HUES48 (cell line): Measurements from ENCODE around the gene CDH1.

ENCODE experiments used
- H3K27ac ChIP-seq: one replicate; pipeline ENCODE4 v1.7.0; 2013; ENCODE audit warnings: low read depth, low read length, inconsistent platforms
- H3K27me3 ChIP-seq: 2 replicates; pipeline ENCODE4 v1.6.1; 2013; ENCODE audit warnings: mild to moderate bottlenecking, low read length; ENCODE audit not compliant: control insufficient read depth, insufficient read depth
- H3K36me3 ChIP-seq: 2 replicates; pipeline ENCODE4 v1.6.1; 2013; ENCODE audit warnings: low read length; ENCODE audit not compliant: control insufficient read depth, insufficient read depth
- H3K4me1 ChIP-seq: 2 replicates; pipeline ENCODE4 v1.6.1; 2013; ENCODE audit warnings: mild to moderate bottlenecking, low read length; ENCODE audit not compliant: control insufficient read depth, insufficient read depth
- H3K4me3 ChIP-seq: 2 replicates; pipeline ENCODE4 v1.5.1; 2013; ENCODE audit warnings: mild to moderate bottlenecking, low read depth, low read length
- H3K9ac ChIP-seq: 2 replicates; pipeline ENCODE4 v1.6.1; 2013; ENCODE audit warnings: mild to moderate bottlenecking, low read depth, low read length, moderate library complexity
- H3K9me3 ChIP-seq: 2 replicates; pipeline ENCODE4 v1.6.1; 2013; ENCODE audit warnings: low read length; ENCODE audit not compliant: control insufficient read depth, insufficient read depth

The CDH1 gene

DNA sequence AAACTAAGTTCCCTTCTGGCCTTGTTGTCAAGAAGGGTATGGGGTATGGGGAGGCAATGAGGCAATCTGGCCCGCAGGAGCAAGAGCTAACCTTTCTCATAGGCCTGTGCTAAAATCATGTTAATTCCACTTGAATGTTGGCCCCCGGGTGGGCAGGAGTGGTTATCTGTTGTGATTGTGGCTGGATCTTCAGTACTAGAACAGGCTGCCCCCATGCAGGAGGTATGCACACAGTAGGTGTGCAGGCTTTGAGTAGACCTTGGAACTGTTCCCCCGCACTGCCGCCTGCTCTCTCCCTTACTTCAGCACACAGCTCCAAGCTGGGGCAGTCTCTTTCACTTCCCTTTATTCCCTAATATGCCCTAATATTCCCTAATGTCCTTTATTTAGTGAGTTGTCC, 53.9 kb downstream of the CDH1 start:
- Histone ChIP-seq H3K27me3 (no peaks in the 10 kb centered on the region), H3K9ac (peak overlapping the region; percentile 17), H3K27ac (peak overlapping the region; percentile 94), H3K4me1 (peaks cover 37% of the 10 kb centered on the region), H3K4me3 (0 out of 2 replicates have a peak overlapping the region, but pooled peaks have one; percentile 6), H3K9me3 (no peaks in the 10 kb centered on the region), H3K36me3 (peaks cover 5% of the 10 kb centered on the region; the same call in 1 of the 2 replicates)

DNA sequence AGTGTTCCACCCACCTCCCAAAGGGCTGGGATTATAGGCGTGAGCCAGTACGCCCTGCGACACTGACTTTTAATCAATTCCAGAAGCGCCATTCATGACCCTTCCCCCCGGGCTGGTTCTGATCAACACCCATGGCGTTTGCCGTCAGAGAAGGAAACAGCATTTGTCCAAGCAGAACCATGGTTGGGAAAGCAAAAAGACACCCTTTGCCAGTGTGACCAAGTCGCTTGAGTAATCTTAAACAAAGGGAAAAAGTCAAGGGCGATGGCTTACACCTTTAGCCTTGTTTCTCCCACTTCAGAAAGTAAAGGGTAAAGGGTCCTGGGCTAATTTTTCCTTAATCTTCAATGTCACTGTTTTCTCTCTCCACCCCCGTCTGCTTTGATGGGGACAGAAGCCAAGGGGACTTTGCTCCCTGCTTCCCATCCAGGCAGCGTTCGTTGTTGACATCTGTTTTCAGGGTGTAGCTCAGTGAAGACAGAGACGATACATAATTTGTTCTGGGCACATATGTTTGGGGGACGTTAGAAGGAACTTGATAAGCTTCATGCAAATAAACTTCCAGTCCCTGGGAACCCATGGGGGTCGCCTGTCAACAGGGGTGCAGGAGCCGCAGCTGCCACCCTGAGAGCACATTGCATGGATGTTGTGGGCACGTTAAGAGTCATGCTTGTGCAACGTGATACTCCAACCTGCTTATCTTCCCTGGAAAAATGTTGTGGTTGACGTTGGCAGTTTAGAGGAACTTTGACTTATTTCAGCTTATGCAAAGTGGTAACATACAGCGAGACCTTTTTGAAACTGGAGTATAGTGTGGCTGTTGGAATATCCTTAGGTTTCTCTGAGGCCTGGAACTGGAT, 55.6 kb downstream of the CDH1 start:
- Histone ChIP-seq H3K27me3 (no peaks in the 10 kb centered on the region), H3K4me1 (peaks cover 37% of the 10 kb centered on the region), H3K4me3 (no peak overlapping the region), H3K27ac (peak overlapping the region; percentile 94), H3K9ac (0 out of 2 replicates have a peak overlapping the region, but pooled peaks have one; percentile 15), H3K36me3 (peaks cover 5% of the 10 kb centered on the region; the same call in 1 of the 2 replicates), H3K9me3 (no peaks in the 10 kb centered on the region)

DNA sequence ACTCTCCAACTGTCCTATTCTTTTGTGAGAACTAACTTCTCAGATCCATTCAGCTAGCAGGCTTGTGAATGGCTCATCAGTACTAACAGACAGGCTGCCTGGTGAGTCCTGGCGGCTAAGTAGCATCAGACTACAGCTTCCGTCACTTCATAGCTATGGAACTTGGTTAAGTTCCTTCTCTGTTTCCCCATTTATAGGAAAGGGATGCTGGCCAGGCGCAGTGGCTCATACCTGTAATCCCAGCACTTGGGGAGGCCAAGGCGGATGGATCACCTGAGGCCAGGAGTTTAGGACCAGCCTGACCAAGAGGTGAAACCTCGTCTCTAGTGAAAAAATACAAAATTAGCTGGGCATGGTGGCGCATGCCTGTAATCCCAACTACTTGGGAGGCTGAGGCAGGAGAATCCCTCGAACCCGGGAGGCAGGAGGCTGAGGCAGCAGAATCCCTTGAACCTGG, 56.3 kb downstream of the CDH1 start:
- Histone ChIP-seq H3K9me3 (no peaks in the 10 kb centered on the region), H3K9ac (no peak overlapping the region), H3K27me3 (no peaks in the 10 kb centered on the region), H3K4me3 (no peak overlapping the region), H3K4me1 (peaks cover 43% of the 10 kb centered on the region), H3K27ac (peak overlapping the region; percentile 94), H3K36me3 (no peaks in the 10 kb centered on the region)

DNA sequence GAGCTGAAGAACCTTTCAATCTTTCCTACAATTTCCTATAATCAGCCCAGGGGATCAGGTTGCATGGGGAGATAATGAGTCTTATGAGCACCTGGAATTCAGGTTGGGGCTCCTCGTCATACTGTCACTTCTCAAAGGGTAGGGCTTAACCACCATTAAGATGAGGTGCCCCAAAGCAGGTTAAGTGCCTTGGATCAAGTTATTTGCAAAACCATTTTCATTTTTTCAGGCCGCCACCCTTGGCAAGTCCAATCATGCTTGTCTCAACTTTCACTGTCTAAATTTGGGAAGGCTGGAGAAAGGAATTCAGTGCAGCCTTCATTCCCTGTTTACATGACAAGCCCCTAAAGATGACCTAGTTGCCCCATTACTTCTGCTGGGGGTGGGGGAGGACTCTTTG, 61.3 kb downstream of the CDH1 start:
- Histone ChIP-seq H3K36me3 (peaks cover 21% of the 10 kb centered on the region), H3K9me3 (no peaks in the 10 kb centered on the region), H3K4me1 (peaks cover 20% of the 10 kb centered on the region), H3K27me3 (no peaks in the 10 kb centered on the region), H3K27ac (no peak overlapping the region), H3K4me3 (no peak overlapping the region), H3K9ac (no peak overlapping the region)

DNA sequence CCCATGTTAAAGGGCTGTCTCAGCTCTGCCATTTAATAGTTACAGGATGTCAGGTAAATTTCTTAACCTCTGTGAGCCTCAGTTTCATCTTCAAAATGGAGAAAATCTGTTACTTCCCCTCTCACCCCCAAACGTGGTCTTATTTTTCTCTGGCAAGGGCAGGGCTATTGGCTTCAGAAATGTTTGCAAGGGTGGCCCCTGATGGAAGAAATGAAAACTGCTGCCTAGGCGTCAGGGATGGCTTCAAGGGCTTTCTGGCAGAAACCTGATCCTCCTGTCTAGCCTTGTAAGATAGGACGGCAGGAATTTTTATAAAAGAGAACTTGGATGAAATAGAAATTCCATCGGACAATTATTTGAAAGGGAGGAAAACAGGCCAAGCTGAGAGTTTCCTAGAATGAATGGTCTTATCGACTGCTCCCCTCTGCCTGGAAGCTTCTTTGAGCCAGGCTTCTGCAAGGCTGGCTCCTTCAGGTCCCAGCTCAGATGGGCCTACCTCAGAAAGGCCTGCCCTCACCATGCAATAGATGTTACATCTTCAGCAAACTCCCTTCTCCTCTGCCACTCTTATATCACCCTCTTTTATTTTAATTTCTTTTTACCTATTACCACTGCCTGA, 63.3 kb downstream of the CDH1 start:
- H3K9ac ChIP-seq: no peak overlapping the region
- H3K36me3 ChIP-seq: peaks cover 30% of the 10 kb centered on the region
- H3K27ac ChIP-seq: no peak overlapping the region
- no peak overlapping the region for H3K4me3 ChIP-seq
- no peaks in the 10 kb centered on the region for H3K9me3 ChIP-seq
- no peaks in the 10 kb centered on the region for H3K27me3 ChIP-seq
- H3K4me1 ChIP-seq: peaks cover 18% of the 10 kb centered on the region

DNA sequence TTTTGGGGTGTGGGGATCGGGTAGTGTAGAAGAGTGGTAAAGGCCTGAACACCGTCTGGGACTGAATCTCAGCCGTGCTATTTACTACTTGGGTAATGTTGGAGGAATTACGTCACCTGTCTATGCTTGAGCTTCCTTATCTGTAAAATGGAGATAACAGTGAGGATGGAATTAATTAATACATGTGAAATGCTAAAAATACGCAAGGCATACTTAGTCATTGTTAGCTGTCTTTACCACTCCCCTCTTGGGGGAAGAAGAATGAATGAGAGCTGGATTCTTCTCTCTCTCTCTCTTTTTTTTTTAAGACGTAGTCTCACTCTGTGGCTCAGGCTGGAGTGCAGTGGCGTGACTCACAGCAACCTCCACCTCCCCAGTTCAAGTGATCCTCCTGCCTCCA, 65.1 kb downstream of the CDH1 start:
- Histone ChIP-seq H3K27ac (no peak overlapping the region), H3K4me3 (no peak overlapping the region), H3K9ac (no peak overlapping the region), H3K27me3 (no peaks in the 10 kb centered on the region), H3K36me3 (peaks cover 39% of the 10 kb centered on the region), H3K9me3 (no peaks in the 10 kb centered on the region), H3K4me1 (peaks cover 18% of the 10 kb centered on the region)

GRCh38 chr16:68806422-68806821, 69.3 kb downstream of the CDH1 start:
- Histone ChIP-seq H3K9ac (no peak overlapping the region), H3K9me3 (no peaks in the 10 kb centered on the region), H3K27ac (no peak overlapping the region), H3K4me1 (no peaks in the 10 kb centered on the region), H3K4me3 (no peak overlapping the region), H3K27me3 (no peaks in the 10 kb centered on the region), H3K36me3 (peaks cover 72% of the 10 kb centered on the region)

- no peak overlapping the region for H3K4me3 ChIP-seq
- H3K4me1 ChIP-seq: no peaks in the 10 kb centered on the region
- H3K36me3 ChIP-seq: peaks cover 72% of the 10 kb centered on the region
- H3K9me3 ChIP-seq: no peaks in the 10 kb centered on the region
- H3K27me3 ChIP-seq: no peaks in the 10 kb centered on the region
- no peak overlapping the region for H3K9ac ChIP-seq
- H3K27ac ChIP-seq: no peak overlapping the region
These were observed 69.9 kb downstream of the CDH1 start for GRCh38 chr16:68806981-68807380.

DNA sequence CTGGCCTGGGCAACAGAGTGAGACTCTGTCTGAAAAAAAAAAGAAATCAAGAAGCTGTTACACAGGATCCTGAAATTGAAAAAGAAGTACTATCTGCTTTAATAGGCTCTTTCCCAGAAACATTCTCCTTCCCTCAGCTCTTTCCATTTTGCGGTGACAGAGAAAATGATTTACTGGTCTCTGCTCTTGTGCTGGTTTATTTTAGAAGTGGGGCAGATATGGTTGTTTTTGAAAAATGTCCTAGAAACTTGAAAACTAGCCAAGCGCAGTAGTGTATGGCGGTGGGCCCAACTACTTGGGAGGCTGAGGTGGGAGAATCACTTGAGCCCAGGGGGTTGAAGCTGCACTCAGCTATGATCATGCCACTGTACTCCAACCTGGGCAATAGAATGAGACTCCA, 77.4 kb downstream of the CDH1 start:
- H3K4me3 ChIP-seq: no peak overlapping the region
- H3K27ac ChIP-seq: no peak overlapping the region
- H3K4me1 ChIP-seq: no peaks in the 10 kb centered on the region

GRCh38 chr16:68823401-68824135, 86.5 kb downstream of the CDH1 start:
- Histone ChIP-seq H3K4me1 (peaks cover 2% of the 10 kb centered on the region; the same call in 1 of the 2 replicates), H3K27me3 (no peaks in the 10 kb centered on the region), H3K9me3 (no peaks in the 10 kb centered on the region), H3K36me3 (peaks cover 86% of the 10 kb centered on the region), H3K4me3 (no peak overlapping the region), H3K9ac (no peak overlapping the region), H3K27ac (peak overlapping the region; percentile 11)

More for the DNA sequence above, 77.4 kb downstream of the CDH1 start:
- peaks cover 89% of the 10 kb centered on the region for H3K36me3 ChIP-seq
- H3K9me3 ChIP-seq: no peaks in the 10 kb centered on the region
- no peak overlapping the region for H3K9ac ChIP-seq
- H3K27me3 ChIP-seq: no peaks in the 10 kb centered on the region
